ENCODE measurements around the gene RTN4RL1. TPM values are rescaled to one million over a fixed set of nuclear protein-coding genes. Genes with fewer than 3 reads are reported as not detected.

Gene RTN4RL1
- total and polyA plus RNA-seq, 9 of the 15 experiments (the other 6 are each of a cell fraction or from before 2014, with no cell fraction given) = 0.04 to 0.06 (median 0.04) TPM; not detected in 5

DNA sequence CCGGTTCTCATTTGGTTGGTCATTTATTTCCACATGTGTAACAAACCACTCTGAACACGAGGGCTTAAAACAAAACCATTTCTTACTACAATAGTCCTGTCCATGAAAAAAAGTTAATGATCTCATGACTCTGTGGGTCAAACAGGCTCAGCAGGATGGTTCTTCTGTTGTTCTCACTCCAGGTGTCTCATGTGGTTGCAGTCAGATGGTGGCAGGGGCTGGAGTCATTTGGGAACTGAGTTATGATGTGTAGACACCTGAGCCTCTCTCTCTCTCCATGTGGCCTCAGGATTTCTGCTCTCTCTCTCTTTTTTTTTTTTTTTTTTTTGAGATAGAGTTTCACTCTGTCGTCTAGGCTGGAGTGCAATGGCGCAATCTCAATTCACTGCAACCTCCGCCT is 55.4 kb downstream of the RTN4RL1 start:
- H3K4me3 ChIP-seq = no peak overlapping the region
- 0 out of 2 replicates have a peak, but pooled peaks cover 6% of the 10 kb centered on the region for H4K20me1 ChIP-seq (replicated peaks; ENCODE audit: control insufficient read depth, insufficient read depth, low read length)
- H3K4me1 ChIP-seq (replicated peaks in 1 of 2; ENCODE audit: control insufficient read depth in 2 of 2, insufficient read depth in 2 of 2, low read length in 2 of 2) = peaks cover 0 to 4% of the 10 kb centered on the region in 2 experiments; a peak in 2 of 5 replicates
- no peaks in the 10 kb centered on the region for H3K9me1 ChIP-seq (ENCODE audit: control insufficient read depth, insufficient read depth, low read length)
- H3K4me2 ChIP-seq (ENCODE audit: insufficient read depth, low read length) = no peak overlapping the region
- CTCF ChIA-PET (ENCODE audit: low intra/inter-chr PET ratio) = no interaction called here
- H3K27me3 ChIP-seq (ENCODE audit: control insufficient read depth in 2 of 2, insufficient read depth in 2 of 2, low read length in 2 of 2) = peaks cover 20 to 55% of the 10 kb centered on the region in 2 experiments; a peak in 4 of 5 replicates
- H3K9me3 ChIP-seq (replicated peaks; ENCODE audit: control insufficient read depth, insufficient read depth, low read depth, low read length) = no peaks in the 10 kb centered on the region
- no peak overlapping the region for H3K9ac ChIP-seq (ENCODE audit: insufficient read depth in 1 of 2, low read depth in 2 of 2, low read length in 2 of 2)
- ATAC-seq (no peak), FAIRE-seq (no peak), DNase-seq (ENCODE audit: extremely low read depth in 1 of 4, low spot score in 3 of 4) (no peak)
- no peaks in the 10 kb centered on the region for H3K36me3 ChIP-seq (ENCODE audit: control insufficient read depth, insufficient read depth, low read length)
- H3K27ac ChIP-seq (ENCODE audit: extremely low read depth, low read depth, low read length) = no peak overlapping the region
- BruUV-seq (replicated peaks) = no TSS peak
- intact Hi-C loops (cut with micrococcal nuclease) (no loop called here), in situ Hi-C loops (cut with MboI) (no loop called here)
- no peaks in the 10 kb centered on the region for H3K79me2 ChIP-seq (ENCODE audit: control insufficient read depth, insufficient read depth, low read length)
- H2AFZ ChIP-seq (ENCODE audit: low read depth, low read length) = no peak overlapping the region
- 0% methylated on average over 2 of the region's 5 CpGs for WGBS (ENCODE audit: insufficient coverage, low coverage, missing lambda C conversion rate)
- POLR2A ChIA-PET = interaction anchor here (0.8 kb wide), 1 partner anchor 17 kb away, joined by 3 read pairs; no protein-coding TSS in a partner anchor
- TF ChIP-seq NCOR1 (IDR thresholded peaks at IDR 0.05) (no peak), DIDO1 (tag; IDR thresholded peaks at IDR 0.05; ENCODE audit: low read depth) (no peak), ZC3H4 (CRISPR knock-in tag; IDR thresholded peaks at IDR 0.05; ENCODE audit: borderline replicate concordance) (no peak), POLR2AphosphoS5 (IDR thresholded peaks at IDR 0.05; ENCODE audit: control insufficient read depth, insufficient read depth, low read depth, low read length) (no peak), ZNF512 (tag; IDR thresholded peaks at IDR 0.05) (no peak), LEF1 (IDR thresholded peaks at IDR 0.05) (no peak), SMAD3 (CRISPR knock-in tag; conservative IDR thresholded peaks at IDR 0.05) (no peak), TFE3 (CRISPR knock-in tag; IDR thresholded peaks at IDR 0.05) (no peak), MLX (CRISPR knock-in tag; conservative IDR thresholded peaks at IDR 0.05) (no peak), PYGO2 (tag; IDR thresholded peaks at IDR 0.05) (no peak), SNIP1 (IDR thresholded peaks at IDR 0.05; ENCODE audit: low read depth) (no peak), PTTG1 (tag; IDR thresholded peaks at IDR 0.05; ENCODE audit: low read depth) (no peak), SRF (CRISPR knock-in tag; IDR thresholded peaks at IDR 0.05) (no peak), ERF (CRISPR knock-in tag; IDR thresholded peaks at IDR 0.05) (no peak), THAP7 (CRISPR knock-in tag; IDR thresholded peaks at IDR 0.05) (no peak), TGIF2 (CRISPR knock-in tag; IDR thresholded peaks at IDR 0.05) (no peak), WHSC1 (IDR thresholded peaks at IDR 0.05; ENCODE audit: low read length) (no peak)
